Adipose tissue (tissue), 3 donors: ENCODE data around the gene ABCE1. TPM values are rescaled to one million over a fixed set of nuclear protein-coding genes. Genes with fewer than 3 reads are reported as not detected.

ENCODE experiments used
- H3K27ac ChIP-seq: one replicate; pipeline ENCODE4 v1.5.1; 2013; ENCODE audit warnings: low read depth, low read length
- WGBS, 3 donors: extraction: QIAGEN DNeasy Blood & Tissue Kit; methylation state at CpG; one replicate each; pipeline ENCODE4 v1.1.7; 2013; 5-methylcytosine and 5-hydroxymethylcytosine counted together
- polyA plus RNA-seq, 3 donors: library from polyadenylated mRNA; stranded (reverse); fragments of 200-250 nt; gene quantifications; one replicate each; pipeline ENCODE4 v1.2.3, GENCODE V29; 2013
- donor health status: healthy with polysubstance abuse.
- donor health status: Bipolar disorder and iron deficiency.
- donor health status: healthy.

Gene ABCE1
- polyA plus RNA-seq, 3 donors: 19.7 to 35.1 (median 31.0) TPM

DNA sequence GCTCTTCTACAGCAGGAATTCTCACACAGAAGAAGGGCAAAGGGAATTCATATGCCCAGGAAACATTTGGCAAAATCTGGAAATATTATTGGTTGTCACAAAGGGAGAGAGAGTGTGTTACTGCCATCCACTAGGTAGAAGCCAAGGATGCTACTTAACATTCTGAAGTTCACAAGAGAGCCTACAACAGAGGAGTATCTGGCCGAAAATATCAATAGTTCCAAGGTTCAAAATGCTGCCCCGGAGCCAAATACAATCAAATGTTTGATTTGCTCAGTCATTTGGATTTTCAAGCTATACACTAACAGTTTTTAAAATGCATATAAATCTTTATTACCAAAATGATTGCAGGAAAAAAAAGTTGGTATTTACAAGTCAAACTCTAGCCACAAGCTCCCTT is 63.4 kb downstream of the ABCE1 start:
- WGBS, 3 donors: 31 to 47% (median 47%) methylated on average over 2 of the region's 2 CpGs

DNA sequence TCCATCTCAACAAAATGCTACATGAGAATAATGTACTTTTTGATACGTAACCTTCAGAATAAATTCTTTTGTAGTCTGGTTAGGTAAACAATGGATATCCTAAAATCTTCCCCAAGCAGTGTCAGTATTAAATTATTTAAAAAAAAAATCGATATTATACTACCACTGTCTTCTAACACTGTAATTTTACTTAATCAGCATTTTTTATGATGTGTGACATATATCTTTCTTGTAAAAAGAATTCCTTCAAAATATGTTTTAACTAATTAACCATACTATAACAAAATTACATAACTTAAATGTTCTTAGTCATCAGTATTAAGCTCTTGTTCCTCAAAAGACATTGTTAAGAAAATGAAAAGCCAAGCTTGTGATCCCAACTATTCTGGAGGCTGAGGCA is 69.8 kb downstream of the ABCE1 start:
- WGBS, 3 donors: 95 to 98% (median 97%) methylated on average over 2 of the region's 2 CpGs

More for the DNA sequence above, 63.4 kb downstream of the ABCE1 start:
- no peak overlapping the region for H3K27ac ChIP-seq

DNA sequence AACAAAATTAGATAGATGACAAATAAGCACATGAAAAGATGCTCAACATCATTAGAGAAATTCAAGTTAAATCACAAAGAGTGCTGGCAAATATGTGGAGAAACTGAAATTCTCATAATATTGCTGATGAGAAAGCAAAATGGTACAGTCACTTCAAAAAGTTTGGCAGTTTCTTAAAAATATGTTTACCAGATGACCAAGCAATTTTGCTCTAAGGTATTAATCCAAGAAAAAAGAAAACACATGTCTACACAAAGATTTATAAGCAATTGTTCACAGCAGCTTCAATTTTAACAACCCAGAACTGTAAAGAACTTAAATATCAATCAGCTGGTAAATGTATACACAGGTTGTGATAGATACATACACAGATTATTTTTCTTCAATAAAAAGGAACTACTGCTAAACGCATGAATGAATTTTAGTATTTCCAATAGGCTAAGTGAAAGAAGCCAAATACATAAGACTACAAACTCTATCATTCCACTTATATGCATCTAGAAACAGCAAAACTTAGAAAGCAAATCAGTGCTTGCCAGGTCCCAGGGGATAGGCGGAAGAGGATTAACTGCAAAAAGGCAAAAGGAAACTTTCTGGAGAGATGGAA is 70.6 kb downstream of the ABCE1 start:
- 83 to 90% (median 88%) methylated on average over 2 of the region's 2 CpGs for WGBS, 3 donors
- no peak overlapping the region for H3K27ac ChIP-seq

More for the DNA sequence above, 69.8 kb downstream of the ABCE1 start:
- H3K27ac ChIP-seq: no peak overlapping the region

DNA sequence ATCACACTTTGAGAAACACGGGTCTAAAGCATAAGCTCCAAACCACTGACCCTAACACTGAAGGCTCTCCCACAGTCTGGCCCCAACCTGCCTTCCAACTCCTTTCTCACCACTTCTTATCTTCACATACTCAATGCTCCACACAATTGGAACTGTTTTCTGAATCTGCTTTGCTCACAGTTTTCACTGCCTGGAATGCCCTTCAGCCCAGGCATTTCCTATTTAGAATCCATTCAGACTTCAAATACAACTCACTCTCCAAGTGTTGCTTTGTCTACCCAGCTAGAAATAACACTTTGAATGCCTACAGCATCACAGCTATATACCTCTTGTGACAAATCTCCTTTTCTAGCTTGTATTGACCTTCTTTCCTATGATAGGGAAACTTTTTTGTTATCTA is 72.1 kb downstream of the ABCE1 start:
- WGBS, 3 donors: 91 to 94% (median 93%) methylated on average over 1 of the region's 1 CpG
- no peak overlapping the region for H3K27ac ChIP-seq

DNA sequence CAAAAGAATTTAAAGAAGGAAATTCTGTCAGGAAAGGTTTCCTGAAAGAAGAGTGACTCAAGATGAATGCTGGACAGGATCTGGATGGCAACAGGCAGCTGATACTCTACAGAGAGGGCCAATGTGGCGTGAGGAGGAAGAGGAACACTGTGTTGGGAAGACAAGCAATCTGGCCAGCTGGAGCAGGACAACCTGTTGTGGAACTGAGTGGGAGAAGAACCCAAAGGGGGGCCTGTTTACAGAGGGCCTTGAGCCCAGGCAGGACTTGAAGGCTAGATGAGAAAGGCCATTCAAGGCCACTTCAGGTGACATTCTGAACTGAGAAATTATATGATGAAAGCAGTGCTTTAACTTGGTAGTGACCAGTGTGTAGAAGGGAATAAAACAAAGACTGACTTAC is 73.8 kb downstream of the ABCE1 start:
- WGBS, 3 donors: 45 to 96% (median 78%) methylated on average over 1 of the region's 1 CpG
- H3K27ac ChIP-seq: no peak overlapping the region

DNA sequence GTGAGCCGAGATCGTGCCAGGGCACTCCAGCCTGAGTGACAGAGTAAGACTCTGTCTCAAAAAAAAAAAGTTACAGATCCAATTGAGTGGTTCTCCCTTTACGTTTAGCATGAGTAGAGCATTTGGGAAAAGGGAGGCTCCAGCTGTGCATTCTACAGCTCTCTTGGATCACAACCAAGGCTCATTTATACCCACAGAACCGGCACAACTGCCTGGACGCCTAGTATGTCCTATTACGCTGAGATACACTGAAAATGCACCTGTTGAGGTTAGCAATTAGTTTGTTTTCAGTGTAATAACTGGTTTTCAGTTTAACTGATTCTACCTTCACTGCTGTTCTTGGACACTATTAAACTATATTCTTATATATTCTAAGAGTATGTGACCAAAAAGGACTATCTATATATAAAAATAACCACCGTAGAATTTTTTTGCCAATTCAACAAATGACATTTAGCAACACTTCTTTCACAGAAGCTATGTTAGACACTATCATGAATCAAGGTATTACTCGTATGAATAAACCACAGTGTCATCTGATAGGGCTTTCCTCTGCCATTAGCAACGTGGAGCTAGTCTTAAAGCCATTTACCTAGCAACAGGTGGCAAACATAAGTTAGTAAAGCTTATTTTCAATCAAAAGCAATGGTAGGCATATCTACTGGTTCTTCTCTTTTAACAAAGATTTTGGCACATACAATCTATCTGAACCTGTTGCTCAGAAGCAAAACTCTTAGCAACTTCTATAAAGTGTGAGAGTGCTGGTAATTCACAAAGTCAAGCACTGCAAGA is 78.7 kb downstream of the ABCE1 start:
- WGBS, 3 donors: 38 to 67% (median 65%) methylated on average over 9 of the region's 9 CpGs
- H3K27ac ChIP-seq: no peak overlapping the region

DNA sequence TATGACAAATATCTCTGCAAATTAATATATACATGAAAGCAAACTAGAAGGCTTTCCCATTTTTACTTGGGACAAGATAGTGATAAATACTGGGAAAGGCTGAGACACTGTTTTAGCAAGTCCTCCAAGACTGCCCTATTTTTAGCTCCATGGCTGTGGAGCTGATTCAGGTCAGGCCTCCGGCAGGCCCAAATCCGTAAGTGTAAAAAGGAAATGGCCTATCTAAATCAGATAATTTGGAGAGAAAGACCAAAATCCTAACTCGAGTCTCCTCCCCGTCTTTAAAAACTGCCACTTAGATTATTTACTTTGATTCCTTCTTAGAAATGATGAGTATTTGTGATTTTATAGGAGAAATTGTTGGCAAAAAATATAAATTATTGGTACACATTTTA is 79.4 kb downstream of the ABCE1 start:
- WGBS, 3 donors: 1 to 5% (median 4%) methylated on average over 4 of the region's 4 CpGs

DNA sequence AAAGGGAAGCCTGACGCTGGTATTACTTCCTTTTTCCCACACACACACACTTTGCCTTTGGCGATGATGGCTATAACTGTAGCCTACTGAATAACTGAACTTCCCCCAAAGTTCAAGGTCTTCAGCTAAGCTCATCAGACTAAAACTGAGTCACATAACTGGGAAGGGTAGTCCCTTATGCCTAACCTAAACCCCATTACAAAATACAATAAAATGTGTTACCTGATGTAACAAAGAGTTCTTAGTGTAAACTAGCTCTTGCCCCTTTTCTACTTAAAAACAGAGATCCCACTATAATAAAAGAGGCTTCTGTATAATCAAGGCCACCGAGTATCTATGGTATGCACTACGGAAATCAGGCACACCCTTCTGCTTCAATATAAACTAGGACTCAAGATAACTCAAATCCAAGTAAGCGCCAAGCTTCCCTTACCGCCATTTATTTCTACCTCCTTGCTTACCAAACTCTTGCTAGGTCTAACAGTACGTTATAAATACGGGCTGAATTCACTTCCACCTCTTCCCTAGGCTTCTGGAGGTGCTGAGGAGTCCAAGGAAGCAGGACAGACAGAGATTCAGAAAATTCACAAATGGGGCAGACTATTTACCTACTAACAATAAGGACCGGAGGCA is 79.9 kb downstream of the ABCE1 start:
- 9 to 18% (median 16%) methylated on average over 9 of the region's 9 CpGs for WGBS, 3 donors
- H3K27ac ChIP-seq: peak overlapping the region; percentile 51

More for the DNA sequence above, 79.4 kb downstream of the ABCE1 start:
- no peak overlapping the region for H3K27ac ChIP-seq

DNA sequence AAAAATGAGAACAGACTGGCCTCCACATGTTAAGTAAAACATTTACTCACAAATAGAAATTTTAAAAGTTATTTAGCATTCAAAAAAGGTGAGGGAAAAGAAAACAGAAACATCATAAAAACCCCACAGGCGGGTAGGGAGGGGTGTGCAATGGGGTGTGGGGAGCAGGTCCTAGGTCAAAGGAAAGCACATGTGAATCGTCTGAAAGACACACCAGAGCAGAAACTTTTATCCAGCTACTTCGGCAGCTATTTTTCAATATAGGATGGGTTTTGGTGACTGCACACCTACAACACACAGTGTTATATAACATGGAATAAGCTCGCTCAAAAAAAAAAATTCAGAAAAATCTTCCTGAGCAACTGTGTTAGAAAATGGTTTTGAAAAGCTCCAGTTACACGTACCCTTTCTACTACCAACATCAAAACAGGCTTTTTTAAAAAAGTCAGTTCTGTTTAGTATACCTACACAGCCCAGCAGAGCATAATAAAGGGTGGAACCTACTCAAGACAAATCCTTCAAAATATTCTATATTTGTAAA is 80.7 kb downstream of the ABCE1 start:
- H3K27ac ChIP-seq: no peak overlapping the region
- WGBS, 3 donors: 2 to 5% (median 4%) methylated on average over 5 of the region's 5 CpGs

Other genes with a start within 250 kb of the ABCE1 start
- 10 to 100 TPM in 2 of 3 donors, 1 to 10 TPM in 1; 9.4 to 23.8 (median 14.9) TPM for gene ANAPC10, start 115 bp upstream of the ABCE1 start, polyA plus RNA-seq
- 10 to 100 TPM in 1 of 3 donors, 1 to 10 TPM in 2; 5.3 to 17.4 (median 5.8) TPM for gene OTUD4, start 82.3 kb downstream of the ABCE1 start, polyA plus RNA-seq